ENCODE data around the gene MVP.
"Not testable (repeated sequence)": the region's sequence is repeated elsewhere in the genome, so short reads cannot be mapped to it uniquely, and the experiment has no call there.

Gene MVP

DNA sequence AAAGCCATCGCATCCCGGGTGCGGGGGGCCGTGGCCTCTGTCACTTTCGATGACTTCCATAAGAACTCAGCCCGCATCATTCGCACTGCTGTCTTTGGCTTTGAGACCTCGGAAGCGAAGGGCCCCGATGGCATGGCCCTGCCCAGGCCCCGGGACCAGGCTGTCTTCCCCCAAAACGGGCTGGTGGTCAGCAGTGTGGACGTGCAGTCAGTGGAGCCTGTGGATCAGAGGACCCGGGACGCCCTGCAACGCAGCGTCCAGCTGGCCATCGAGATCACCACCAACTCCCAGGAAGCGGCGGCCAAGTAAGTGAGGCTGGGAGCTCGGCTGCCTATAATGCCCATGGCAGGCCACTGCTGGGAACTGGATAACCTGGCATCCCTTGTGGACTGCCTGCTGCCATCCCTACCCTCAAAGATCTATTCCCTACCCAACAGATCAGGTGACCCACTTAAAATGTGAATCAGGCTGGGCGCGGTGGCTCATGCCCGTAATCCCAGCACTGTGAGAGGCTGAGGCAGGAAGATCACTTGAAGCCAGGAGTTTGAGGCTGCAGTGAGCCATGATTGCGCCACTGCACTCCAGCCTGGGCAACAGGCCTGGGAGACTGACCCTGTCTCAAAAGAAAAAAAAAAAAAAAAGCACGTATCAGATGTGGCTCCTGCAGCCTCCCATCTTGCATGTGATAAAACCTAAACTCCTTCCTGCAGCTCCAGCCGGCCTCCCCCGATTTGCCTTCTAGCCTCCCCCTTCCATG lies 24.5 kb downstream of the MVP start:
- DNase-seq, result no peak

DNA sequence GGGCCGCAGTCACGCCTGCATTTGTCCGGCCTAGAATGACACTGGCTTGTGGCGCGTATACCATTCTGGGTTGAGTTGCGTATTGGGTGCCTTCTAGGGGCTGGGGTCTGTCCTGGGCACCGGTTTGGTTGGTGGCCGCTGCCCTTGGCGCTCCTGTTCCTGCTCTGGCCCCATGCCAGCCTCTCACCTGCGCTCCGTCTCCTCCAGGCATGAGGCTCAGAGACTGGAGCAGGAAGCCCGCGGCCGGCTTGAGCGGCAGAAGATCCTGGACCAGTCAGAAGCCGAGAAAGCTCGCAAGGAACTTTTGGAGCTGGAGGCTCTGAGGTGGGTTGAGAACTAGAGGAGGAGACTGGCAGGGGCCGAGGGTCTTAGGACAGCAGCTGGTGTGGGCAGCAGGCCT lies 25.4 kb downstream of the MVP start:
- no peak for DNase-seq

DNA sequence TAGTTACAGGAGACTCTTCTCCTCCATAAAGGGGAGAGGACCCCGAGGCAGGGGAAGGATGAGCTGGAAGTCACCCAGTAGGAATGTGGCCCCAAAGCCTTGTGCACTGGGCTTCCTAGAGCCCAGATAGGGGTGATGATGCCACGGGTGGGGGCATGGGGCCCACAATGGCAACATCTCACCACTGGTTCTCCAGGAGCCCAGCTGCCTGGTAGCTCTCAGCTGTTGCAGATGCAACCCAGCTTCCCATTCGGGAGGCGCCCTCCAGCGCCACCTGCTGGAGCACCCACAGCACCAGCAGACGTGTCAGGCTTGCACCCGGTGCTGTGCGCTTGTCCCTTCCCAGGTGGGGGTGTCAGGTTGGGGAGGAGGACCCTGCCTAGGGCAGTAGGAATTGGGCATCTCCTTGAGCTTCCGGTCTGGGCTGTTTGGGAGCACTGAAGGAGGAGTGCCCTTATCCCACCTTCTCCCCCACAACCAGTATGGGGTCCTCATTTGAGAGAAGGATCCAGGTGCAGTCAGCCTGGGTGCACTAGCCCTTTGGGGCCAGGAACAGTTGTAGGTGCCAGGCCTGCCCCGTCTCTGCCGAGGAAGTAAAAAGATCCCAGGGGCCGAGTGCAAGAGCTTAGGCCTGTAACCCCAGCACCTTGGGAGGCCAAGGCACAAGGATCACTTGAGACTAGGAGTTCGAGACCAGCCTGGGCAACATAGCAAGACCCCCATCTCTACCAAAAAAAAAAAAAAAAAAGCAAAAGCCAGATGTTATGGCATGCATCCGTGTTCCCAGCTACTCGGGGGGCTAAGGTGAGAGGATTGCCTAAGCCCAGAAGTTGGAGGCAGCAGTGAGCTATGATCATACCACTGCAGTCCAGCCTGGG lies 28.4 kb downstream of the MVP start:
- DNase-seq, result no peak

DNA sequence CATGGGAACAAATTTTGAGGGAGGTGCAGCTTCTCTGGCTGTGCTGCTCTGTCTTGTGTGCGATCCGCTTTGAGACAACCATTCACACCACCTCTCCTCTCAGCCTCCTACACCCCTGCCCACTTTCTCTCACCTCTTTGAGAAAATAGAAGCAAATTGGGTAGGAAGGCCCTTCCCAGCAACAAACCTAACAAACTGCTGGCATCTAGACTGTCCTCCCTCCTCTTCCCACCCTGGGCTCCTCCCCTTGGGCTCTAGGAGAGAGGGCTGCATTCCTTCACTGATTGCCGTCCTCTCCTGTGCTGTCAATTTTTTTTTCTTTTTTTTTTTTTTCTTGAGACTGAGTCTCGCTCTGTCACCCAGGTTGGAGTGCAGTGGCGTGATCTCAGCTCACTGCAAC lies 29.2 kb downstream of the MVP start:
- DNase-seq, result no peak

DNA sequence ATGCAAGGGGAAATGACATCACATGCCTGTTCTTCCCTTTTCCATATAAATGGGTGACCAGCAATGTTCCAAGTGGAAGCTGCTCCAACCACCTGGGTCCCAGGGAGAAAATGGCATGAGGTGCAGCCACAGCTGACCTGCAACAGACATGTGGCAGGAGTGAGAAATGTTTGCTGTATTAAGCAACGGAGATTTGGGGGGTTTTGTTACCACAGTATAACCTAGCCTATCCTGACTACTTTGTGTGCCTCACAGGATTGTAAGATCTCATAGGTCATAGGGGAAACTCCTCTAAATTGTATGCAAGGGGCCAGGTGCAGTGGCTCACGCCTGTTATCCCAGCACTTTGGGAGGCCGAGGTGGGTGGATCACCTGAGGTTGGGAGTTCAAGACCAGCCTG lies 30.7 kb downstream of the MVP start:
- no peak for DNase-seq

DNA sequence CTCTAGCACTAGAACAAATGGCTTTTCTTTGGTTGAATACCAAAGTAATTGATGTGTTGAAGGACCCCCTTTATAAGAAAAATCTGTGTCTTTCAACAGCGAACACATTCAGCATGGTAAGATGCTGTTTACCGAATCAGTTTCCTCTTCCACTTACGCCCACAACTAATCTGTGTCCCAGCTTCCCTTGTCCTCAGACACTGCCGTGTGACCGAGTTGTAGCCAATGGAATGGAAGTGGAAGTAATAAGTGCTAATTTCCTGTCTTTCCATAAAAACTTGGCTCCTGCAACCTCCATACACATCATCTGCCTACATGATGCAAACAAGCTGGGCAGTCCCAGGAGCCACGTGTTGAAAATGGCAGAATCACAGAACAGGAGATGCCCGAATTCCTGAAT lies 32.4 kb downstream of the MVP start:
- DNase-seq, result no peak

DNA sequence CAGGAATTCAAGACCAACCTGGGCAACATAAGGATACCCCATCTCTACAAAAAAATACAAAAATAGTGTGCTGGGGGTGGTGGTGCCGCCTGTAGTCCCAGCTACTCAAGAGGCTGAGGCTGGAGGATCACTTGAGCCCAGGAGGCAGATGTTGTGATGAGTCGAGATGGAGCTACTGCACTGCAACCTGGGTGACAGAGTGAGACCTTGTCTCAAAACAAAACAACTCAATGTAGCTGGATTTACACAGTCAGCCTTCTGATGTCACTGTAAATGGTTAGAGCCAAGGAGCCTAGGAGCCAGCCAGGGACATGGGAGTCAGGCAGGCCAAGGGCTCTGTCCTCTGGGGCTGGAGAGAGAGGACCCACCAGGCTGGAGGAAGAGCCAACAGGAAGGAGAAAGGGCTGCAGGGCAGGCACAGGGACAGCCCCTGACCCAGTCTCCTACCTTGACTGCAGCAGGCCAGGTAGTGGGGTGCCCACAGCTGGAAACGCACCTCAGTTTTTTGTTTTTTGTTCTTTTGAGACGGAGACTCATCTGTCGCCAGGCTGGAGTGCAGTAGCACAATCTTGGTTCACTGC lies 34.3 kb downstream of the MVP start:
- DNase-seq, result no peak

DNA sequence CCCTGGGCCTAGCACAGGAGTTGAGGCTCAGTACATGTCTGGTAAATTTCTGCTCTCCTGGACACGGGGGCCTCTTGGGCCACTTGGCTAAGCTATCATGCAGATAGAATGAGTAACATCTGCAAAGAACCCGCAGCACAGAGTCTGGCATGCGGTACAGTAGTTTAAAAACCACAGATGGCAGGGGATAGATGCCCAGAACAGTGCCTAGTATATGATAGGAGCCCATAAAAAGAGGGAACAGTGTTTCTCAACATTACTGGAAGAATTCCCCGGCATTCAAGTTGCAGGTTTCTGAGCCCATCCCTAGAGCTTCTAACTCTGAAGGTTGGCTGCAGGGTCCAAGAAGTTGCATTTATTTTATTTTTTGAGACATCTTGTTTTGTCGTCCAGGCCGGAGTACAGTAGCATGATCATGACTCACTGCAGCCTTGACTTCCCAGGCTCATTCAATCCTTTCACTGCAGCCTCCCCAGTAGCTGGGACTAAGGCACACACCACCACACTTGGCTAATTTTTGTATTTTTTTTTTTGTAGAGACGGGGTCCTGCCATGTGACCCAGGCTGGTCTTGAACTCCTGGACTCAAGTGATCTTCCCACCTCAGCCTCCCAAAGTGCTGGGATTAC lies 37.0 kb downstream of the MVP start:
- no peak for DNase-seq

DNA sequence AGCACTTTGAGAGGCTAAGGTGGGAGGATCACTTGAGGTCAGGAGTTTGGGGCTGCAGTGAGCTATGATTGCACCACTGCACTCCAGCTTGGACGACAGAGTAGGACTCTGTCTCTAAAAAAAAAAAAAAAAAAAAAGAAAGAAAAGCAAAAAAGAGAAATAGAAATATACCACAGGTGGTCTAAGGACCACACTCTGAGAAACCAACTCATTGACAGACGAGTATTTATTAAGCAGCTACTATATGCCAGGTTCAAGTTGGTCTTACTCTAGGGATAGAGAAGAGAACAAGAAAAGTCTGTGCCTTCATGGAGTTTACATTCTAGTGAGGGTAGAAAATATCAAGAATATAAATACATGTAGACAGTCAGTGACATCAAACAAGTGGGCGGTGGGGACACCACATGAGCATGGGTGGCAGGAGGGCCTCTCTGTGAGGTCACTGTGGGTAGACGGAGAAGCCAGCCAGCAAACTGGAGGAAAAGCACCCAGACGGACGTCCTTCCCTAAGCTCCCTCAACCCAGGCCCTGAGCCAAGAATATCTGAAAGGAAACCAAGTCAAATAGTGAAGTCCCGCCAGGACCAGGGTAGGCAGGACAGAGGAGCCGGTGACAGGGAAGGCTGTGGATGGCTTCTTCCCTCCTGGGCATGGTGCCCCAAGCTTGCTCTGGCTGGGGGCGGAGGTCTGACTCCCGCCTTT lies 38.0 kb downstream of the MVP start:
- no peak for DNase-seq

DNA sequence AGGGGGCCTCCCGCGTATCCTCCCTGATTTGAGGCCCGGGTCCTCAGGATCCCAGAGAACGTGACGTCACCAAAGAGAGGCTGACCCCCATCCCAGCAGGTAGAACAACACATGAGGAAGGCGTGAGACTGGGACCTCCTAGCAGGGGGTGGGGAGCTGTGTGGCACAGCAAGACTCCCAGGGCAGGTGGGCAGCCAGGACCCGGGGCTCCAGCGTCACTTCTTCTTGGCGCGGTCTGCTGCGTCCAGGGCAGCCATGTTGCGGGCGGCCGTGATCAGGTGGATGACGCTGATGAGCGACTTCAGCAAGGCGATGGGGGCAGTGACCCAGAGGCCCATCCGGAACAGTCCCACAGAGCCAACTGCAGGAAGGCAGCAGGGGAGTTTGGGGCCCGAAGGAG lies 38.7 kb downstream of the MVP start:
- no peak for DNase-seq

DNA sequence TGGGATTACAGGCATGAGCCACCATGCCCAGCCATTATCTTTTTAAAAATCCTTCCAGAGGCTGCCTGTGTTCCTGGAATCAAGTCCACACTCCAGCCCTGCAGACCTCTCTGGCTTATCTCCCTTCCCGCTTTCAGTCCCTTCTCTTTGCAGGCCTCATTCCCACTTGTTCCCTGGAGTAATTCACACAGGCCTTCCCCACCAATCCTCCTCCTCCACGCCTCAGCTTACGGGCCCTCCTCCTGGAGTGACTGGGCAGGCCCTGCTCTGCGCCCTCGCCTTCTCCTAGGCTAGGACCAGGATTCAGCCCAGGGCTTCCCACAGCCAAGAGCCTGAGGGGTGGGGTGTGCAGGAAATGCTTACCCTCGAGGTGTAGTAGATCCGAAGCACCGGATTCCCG lies 40.0 kb downstream of the MVP start:
- no peak for DNase-seq

DNA sequence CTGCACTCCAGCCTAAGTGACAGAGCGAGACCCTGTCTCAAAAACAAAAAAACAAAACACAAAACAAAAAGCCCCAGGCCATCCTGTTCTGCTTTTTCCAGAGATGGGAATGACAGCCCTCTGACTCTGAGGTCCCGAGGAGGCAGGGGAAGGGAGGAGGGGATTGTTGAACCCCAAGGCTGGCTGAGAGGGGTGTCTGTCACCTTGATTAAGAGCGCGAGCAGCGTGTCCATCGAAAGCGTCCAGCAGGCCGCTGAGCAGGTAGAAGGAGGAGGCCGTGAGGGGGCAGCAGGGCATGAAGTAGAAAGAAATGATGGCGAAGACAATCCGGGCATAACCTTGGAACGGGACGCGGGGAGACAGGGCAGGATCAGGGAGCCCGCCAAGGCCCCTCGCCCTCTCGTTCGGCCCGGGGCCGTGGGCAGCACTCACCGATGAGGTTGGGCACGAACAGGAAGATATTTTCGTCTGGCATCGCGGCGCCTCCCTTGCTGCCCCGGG lies 42.2 kb downstream of the MVP start:
- DNase-seq, result no peak

DNA sequence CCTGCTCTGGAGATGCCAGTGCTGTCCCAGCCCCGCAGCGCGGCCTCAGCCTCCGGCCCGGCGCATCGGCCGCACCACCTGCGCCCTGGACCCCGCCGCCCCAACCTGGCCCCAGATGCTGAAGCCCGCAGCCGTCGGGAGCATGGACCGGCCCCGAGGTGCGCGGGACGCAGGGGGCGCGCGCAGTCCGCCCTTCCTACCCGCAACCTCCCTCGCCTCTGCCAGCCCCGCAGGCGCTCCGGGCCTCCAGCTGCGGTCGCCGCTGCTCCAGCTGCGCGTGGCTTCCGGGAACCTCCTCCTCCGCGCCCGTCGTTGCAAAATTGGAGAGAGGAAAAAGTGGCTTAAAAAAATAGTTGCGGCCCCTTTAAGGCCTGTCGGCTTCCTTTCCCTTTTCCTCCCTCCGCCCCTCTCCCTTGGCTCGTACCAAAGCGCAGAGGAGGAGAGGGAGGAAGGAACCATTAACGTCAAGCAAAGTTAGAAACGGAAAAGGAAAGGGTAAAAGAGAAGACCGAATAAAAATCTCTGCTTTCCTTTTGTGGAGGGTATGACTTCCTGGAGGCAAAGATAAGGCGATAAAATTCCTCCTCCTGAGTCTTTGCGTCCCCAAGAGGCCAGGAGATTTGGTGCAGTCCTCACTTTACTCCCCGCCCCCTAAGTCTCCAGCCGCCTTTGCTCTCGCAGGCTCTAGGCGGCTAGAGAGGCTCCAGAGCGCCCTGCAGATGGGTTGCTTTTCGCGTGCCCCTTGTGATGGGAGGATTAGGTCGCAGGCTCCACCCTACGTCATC lies 42.8 kb downstream of the MVP start, which contains the start of gene CDIPT:
CDIPT (minus strand) TSS at position 343 of the 785 bp plus-strand sequence. CDS start 369 bp downstream, outside the sequence.
- peak; percentile 67 for DNase-seq

DNA sequence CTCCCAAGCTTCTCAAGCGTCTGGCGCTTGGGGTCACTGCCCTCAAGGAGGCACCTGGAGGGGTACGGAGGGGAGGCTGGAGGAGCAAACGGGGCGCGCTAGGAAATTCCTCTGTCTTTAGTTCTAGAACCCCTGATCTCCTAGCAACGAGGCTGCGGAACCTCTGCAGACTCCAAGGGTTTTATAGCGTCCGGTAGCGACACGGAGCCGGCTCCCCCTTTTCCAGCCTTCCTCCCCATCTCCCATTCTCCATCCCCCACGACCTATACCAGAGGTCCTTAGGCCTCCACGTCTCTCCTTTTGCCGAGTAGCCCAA lies 43.4 kb downstream of the MVP start:
- DNase-seq, result no peak

DNA sequence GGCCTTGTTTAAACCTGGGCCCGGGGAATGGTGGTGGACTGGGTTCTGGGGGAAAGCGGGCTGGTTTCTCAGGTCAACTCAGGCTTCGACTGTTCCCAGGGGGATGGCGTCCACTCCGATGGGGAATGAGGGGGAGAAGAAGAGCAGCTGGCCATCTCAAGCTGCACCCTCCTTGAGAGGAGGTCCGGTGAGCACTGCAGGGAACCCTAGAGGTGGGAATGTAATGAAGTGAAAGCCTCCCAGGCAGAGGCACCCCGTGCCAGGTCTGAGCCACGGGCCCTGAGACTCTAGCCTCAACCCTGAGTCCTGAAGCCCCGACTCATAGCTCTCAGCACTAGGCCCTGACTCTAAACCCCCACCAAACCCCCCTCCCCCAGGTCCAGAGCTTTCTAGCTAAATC lies 43.9 kb downstream of the MVP start:
- DNase-seq, result no peak

DNA sequence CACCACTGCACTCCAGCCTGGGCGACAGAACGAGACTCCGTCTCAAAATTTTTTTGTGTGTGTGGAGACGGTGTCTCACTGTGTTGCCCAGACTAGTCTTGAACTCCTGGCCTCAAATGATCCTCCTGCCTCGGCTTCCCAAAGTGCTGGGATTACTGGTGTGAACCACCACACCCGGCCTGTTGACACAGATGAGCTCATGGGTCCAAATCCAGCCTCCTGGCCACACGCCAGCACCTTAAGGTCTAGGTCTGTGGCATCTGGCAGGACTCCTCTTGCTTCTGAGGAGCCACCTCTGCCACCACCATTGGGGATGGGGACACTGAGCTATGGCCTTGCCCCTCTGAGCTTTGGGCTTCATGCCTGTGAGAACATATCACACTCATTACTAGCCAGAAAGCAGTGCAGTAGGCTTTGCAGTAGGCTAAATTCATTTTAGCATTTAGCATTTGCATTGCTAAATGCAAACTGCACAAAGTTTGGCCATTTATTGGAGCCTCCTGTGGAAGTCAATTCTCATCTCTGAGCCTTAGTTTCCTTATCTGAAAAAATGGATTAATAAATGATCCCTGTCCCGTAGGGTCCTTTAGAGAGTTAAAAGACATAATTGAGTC lies 48.2 kb downstream of the MVP start:
- DNase-seq, result no peak

DNA sequence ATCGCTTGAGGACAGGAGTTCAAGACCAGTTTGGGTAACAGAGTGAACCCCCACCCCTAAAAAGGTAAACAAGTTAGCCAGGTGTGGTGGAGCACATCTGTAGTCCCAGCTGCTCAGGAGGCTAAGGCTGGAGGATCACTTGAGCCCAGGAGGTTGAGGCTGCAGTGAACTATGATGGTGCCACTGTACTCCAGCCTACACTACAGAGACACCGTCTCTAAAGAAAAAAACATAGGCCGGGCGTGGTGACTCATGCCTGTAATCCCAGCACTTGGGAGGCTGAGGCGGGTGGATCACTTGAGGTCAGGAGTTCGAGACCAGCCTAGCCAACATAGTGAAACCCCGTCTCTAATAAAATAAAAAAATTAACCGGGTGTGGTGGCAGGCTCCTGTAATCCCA lies 48.8 kb downstream of the MVP start:
- DNase-seq, result not testable (repeated sequence)

DNA sequence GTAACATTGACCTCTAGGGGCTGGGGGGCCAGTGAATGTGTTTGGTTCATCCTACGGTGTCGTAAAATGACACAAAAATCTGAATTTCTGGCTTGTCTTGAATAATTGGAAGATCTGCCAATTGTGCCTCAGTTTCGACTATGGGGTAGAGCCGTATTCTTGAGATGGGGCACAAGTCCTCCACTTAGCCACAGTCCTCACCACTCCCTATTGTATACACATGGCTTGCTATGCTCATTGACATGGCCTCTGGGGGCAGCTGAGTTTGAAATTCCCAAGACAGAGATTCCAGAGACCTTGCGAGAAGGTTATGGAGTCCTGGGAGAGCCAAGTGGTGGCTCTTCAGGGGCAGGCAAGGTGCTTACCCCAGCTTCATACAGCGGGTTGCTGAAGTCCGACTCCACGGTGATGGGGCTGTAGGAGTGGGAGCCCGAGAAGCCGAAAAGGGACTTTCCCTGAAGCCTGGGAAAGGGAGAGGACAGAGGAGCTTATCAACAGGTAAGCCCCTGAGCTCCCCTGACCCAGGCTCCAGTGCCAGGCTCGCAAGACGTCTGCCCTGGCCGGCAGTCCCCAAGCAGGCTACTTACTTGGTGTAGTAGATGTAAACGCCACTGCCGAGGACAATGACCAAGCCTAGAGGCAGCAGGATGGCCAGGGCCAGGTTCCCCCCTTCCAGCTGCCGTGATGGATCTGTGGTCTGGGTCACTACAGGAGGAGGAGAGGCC lies 51.7 kb downstream of the MVP start:
- no peak for DNase-seq

DNA sequence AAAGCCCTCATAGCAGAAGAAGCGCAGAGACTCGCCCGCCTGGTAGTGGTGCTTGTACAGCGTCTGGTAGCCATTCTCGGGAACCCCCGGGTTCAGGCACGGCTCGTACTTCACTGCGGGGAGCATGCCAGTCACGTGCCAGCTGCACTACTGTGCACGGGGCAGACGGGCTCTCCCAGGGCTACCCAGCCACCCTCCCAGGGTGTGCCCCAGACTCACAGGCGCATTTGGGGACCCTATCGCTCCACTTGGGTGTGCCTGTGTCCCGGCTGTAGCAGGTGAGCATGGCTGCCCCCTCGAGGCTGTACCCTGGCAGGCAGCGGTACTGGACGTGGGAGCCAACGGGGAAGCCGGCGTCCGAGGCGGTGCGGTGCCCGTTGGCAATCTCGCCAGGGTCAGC lies 53.1 kb downstream of the MVP start:
- DNase-seq, result no peak

DNA sequence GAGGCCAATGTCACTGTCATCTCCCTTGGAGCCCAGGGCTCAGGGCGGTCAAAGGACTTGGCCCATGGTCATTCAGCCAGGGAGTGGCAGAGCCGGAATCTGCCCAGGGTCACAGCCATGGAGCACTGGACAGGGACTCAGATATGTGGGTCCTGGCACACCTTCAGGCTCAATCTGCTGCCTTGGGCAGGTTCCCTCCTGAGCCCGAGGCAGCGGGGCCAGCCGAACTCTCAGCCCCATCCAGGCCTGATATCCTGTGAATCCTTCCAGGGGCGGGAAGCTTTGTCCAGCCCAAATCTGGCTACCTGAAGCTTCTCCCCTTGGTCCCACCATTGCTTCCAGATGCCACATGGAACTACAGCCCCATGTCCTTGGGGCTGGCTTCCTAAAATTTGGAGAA lies 54.9 kb downstream of the MVP start:
- DNase-seq, result no peak

DNA sequence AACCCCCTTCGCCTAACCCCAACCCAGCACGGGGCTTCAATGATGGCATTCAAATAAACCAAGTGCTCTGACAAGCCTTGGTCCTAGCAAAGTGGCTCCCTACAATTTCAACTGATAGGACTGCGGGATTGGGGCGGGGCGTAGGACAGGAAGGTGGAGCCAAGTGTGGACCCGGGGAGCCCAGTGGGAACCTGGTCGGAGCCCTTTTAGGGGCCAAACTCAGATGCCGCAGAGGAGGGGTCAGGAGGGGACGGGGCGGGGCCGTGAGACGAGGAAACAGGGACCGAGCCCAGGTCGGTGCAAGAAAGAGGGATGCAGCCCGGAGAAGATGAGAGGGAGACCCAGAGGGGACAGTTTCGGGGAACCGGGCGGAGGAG lies 55.9 kb downstream of the MVP start:
- DNase-seq, result no peak
